H1 (cell line): Measurements from ENCODE around the gene JAG2. TPM values are rescaled to one million over a fixed set of nuclear protein-coding genes. Genes with fewer than 3 reads are reported as not detected.

ENCODE experiments used
- CTCF ChIA-PET: fragments of 300-600 bp; sonication (Branson Sonifier 250); formaldehyde crosslinking; loops from one replicate; lab custom pipeline; 2021; ENCODE audit not compliant: partially characterized antibody; lab: Charles Lee
- POLR2A ChIA-PET: fragments of 300-600 bp; sonication (Branson Sonifier 250); formaldehyde crosslinking; loops from one replicate; lab custom pipeline; 2021; ENCODE audit warnings: inconsistent platforms; ENCODE audit not compliant: partially characterized antibody; lab: Charles Lee
- DNase-seq, 2 experiments: peaks; one replicate each; pipeline versions ENCODE4 v3.0.0 to v3.0.0-alpha.2; 2010 to 2022; ENCODE audit warnings: low spot score in 2 of 2, low read depth in 1 of 2, mixed read lengths in 1 of 2
- FAIRE-seq: peaks from 2 replicates; lab custom pipeline; 2011; peaks lifted over from hg19 to GRCh38; lab: Jason Lieb, UNC
- H2AFZ ChIP-seq: 2 replicates; pipeline ENCODE4 v1.8.1; 2012; ENCODE audit warnings: low read length, inconsistent platforms
- H2AK5ac ChIP-seq: 2 replicates; pipeline ENCODE4 v1.6.1; 2013; ENCODE audit warnings: low read depth, low read length
- H2BK120ac ChIP-seq: replicated peaks from 2 replicates; pipeline ENCODE3; 2013; ENCODE audit warnings: low read depth, low read length, inconsistent platforms
- H2BK12ac ChIP-seq: 2 replicates; pipeline ENCODE4 v1.6.1; 2013; ENCODE audit warnings: low read depth, low read length
- H2BK15ac ChIP-seq: 2 replicates; pipeline ENCODE4 v1.6.1; 2013; ENCODE audit warnings: low read length
- H2BK20ac ChIP-seq: 2 replicates; pipeline ENCODE4 v1.6.1; 2013; ENCODE audit warnings: low read length
- H2BK5ac ChIP-seq: 2 replicates; pipeline ENCODE4 v1.6.1; 2013; ENCODE audit warnings: low read depth, low read length
- H3K14ac ChIP-seq: 2 replicates; pipeline ENCODE4 v1.6.1; 2013; ENCODE audit warnings: inconsistent platforms; ENCODE audit not compliant: insufficient read length
- H3K18ac ChIP-seq: 2 replicates; pipeline ENCODE4 v1.6.1; 2013; ENCODE audit warnings: low read length; ENCODE audit errors: extremely low read depth
- H3K23ac ChIP-seq: 2 replicates; pipeline ENCODE4 v1.6.1; 2013; ENCODE audit warnings: inconsistent platforms; ENCODE audit not compliant: insufficient read length
- H3K23me2 ChIP-seq: 2 replicates; pipeline ENCODE4 v1.6.1; 2013; ENCODE audit warnings: low read depth, low read length
- H3K27ac ChIP-seq: 2 replicates; pipeline ENCODE4 v1.6.1; 2011; ENCODE audit warnings: low read depth, low read length, inconsistent platforms
- H3K27me3 ChIP-seq, 4 experiments: replicated peaks in 1 of 4; 1 replicate in 1 of 4; 2 replicates in 3 of 4; pipeline versions ENCODE4 v1.6.1 to v1.8.1; 2011 to 2013; ENCODE audit warnings: low read length in 3 of 4, mild to moderate bottlenecking in 3 of 4, inconsistent platforms in 2 of 4, mixed read lengths in 2 of 4, moderate library complexity in 1 of 4; ENCODE audit not compliant: control insufficient read depth in 3 of 4, insufficient read depth in 3 of 4; ENCODE audit errors: extremely low read depth in 1 of 4
- H3K36me3 ChIP-seq, 4 experiments: 2 replicates each; pipeline versions ENCODE4 v1.6.1 to v1.8.1; 2011 to 2013; ENCODE audit warnings: mild to moderate bottlenecking in 4 of 4, low read length in 3 of 4, moderate library complexity in 2 of 4, control low read depth in 1 of 4, inconsistent platforms in 1 of 4; ENCODE audit not compliant: insufficient read depth in 4 of 4, control insufficient read depth in 2 of 4
- H3K4ac ChIP-seq: replicated peaks from 2 replicates; pipeline ENCODE3; 2013; ENCODE audit warnings: low read length, low read depth, mixed read lengths, inconsistent platforms; ENCODE audit not compliant: insufficient read length
- H3K4me1 ChIP-seq, 4 experiments: replicated peaks in 1 of 4; 1 replicate in 1 of 4; 2 replicates in 3 of 4; pipeline versions ENCODE4 v1.6.1 to v1.8.1; 2011 to 2013; ENCODE audit warnings: low read length in 3 of 4, inconsistent platforms in 2 of 4, mixed read lengths in 1 of 4; ENCODE audit not compliant: insufficient read depth in 4 of 4, control insufficient read depth in 3 of 4
- H3K4me2 ChIP-seq, 2 experiments: 2 replicates each; pipeline versions ENCODE4 v1.6.1 to v1.8.1; 2011 to 2013; ENCODE audit warnings: low read depth in 2 of 2, low read length in 2 of 2, control low read depth in 1 of 2, inconsistent platforms in 1 of 2, mild to moderate bottlenecking in 1 of 2; ENCODE audit not compliant: insufficient read depth in 1 of 2
- H3K4me3 ChIP-seq, 4 experiments: fragments of 200-600, 300-600 bp in 1 of 4; sonication (generic), shearing (Covaris generic), sonication (Bioruptor Twin) in 1 of 4; 2 replicates each; pipeline versions ENCODE4 v1.5.1 to v1.8.1; 2011 to 2016; ENCODE audit warnings: low read length in 4 of 4, low read depth in 3 of 4, control low read depth in 2 of 4, inconsistent platforms in 2 of 4, mild to moderate bottlenecking in 2 of 4, mixed read lengths in 1 of 4, moderate library complexity in 1 of 4; ENCODE audit not compliant: insufficient read depth in 2 of 4; ENCODE audit errors: extremely low read depth in 1 of 4
- H3K56ac ChIP-seq: replicated peaks from 2 replicates; pipeline ENCODE3; 2013; ENCODE audit warnings: low read depth, mild to moderate bottlenecking, mixed read lengths, low read length, inconsistent platforms; ENCODE audit not compliant: insufficient read length
- H3K79me1 ChIP-seq: 2 replicates; pipeline ENCODE4 v1.6.1; 2013; ENCODE audit warnings: low read depth, low read length, control low read depth
- H3K79me2 ChIP-seq, 2 experiments: 2 replicates each; pipeline versions ENCODE4 v1.6.1 to v1.8.1; 2012 to 2013; ENCODE audit warnings: low read length in 2 of 2, mild to moderate bottlenecking in 2 of 2, inconsistent platforms in 1 of 2; ENCODE audit not compliant: insufficient read depth in 2 of 2, control insufficient read depth in 1 of 2
- H3K9ac ChIP-seq, 4 experiments: replicated peaks in 1 of 4; 1 replicate in 1 of 4; 2 replicates in 3 of 4; pipeline versions ENCODE4 v1.6.1 to v1.8.1; 2011 to 2013; ENCODE audit warnings: low read depth in 3 of 4, low read length in 3 of 4, control low read depth in 2 of 4, mild to moderate bottlenecking in 2 of 4, moderate library complexity in 2 of 4, inconsistent platforms in 1 of 4; ENCODE audit errors: extremely low read depth in 1 of 4
- H3K9me3 ChIP-seq, 2 experiments: 2 replicates each; pipeline versions ENCODE4 v1.6.1 to v1.8.1; 2012 to 2013; ENCODE audit warnings: mild to moderate bottlenecking in 2 of 2, moderate library complexity in 2 of 2, control low read depth in 1 of 2, inconsistent platforms in 1 of 2, low read depth in 1 of 2, low read length in 1 of 2, mixed read lengths in 1 of 2; ENCODE audit not compliant: insufficient read depth in 2 of 2
- H4K20me1 ChIP-seq, 2 experiments: replicated peaks in 1 of 2; 2 replicates each; pipeline versions ENCODE3 to v1.8.1; 2011 to 2013; ENCODE audit warnings: inconsistent platforms in 2 of 2, low read length in 2 of 2, mild to moderate bottlenecking in 1 of 2; ENCODE audit not compliant: insufficient read depth in 2 of 2, control insufficient read depth in 1 of 2
- H4K5ac ChIP-seq: 2 replicates; pipeline ENCODE4 v1.6.1; 2013; ENCODE audit warnings: low read length, low read depth, mixed read lengths, inconsistent platforms; ENCODE audit not compliant: insufficient read length
- H4K8ac ChIP-seq: 2 replicates; pipeline ENCODE4 v1.8.0; 2013; ENCODE audit warnings: mild to moderate bottlenecking, moderate library complexity, low read length, inconsistent platforms; ENCODE audit not compliant: insufficient read depth; ENCODE audit errors: extremely low read depth
- H4K91ac ChIP-seq: replicated peaks from 2 replicates; pipeline ENCODE3; 2013; ENCODE audit warnings: low read length, mixed read lengths, inconsistent platforms; ENCODE audit not compliant: insufficient read length
- GABPA ChIP-seq: IDR thresholded peaks from 2 replicates; pipeline ENCODE4 v1.6.1; 2011; ENCODE audit warnings: mild to moderate bottlenecking, low read length, moderate library complexity, borderline replicate concordance; ENCODE audit not compliant: insufficient read depth
- RFX5 ChIP-seq: IDR thresholded peaks from 2 replicates; pipeline ENCODE4 v1.6.1; 2011; ENCODE audit warnings: low read depth, low read length, improper control_type of control experiment, borderline replicate concordance
- RXRA ChIP-seq: IDR thresholded peaks from 2 replicates; pipeline ENCODE4 v1.6.1; 2011; ENCODE audit warnings: low read depth, mild to moderate bottlenecking, low read length, moderate library complexity; ENCODE audit not compliant: insufficient read depth
- SUZ12 ChIP-seq: fragments of 200-600 bp; sonication (generic); IDR thresholded peaks from 2 replicates; pipeline ENCODE4 v1.6.1; 2012; ENCODE audit warnings: mild to moderate bottlenecking, inconsistent platforms, low read length, moderate library complexity, mixed read lengths
- WGBS, 2 experiments: shearing (Covaris generic) in 1 of 2; methylation state at CpG; one replicate each; pipeline versions ENCODE4 v1.1.6 to v1.1.7; 2013 to 2015; ENCODE audit warnings: low lambda C conversion rate in 2 of 2, mixed read lengths in 2 of 2, inconsistent platforms in 1 of 2, low coverage in 1 of 2, missing lambda C conversion rate in 1 of 2; ENCODE audit not compliant: insufficient replicate concordance in 2 of 2, insufficient coverage in 1 of 2, insufficient read length in 1 of 2; ENCODE audit errors: extremely low coverage in 1 of 2, missing lambda C conversion rate in 1 of 2; 5-methylcytosine and 5-hydroxymethylcytosine counted together
- polyA plus RNA-seq, 7 experiments: library from polyadenylated mRNA; depleted of rRNA in 3 of 7; stranded (reverse) in 5 of 7; unstranded in 2 of 7; fragments of >200 nt in 5 of 7; fragments of 200-250 nt in 2 of 7; gene quantifications; 1 replicate in 5 of 7; 2 replicates in 1 of 7; 4 replicates in 1 of 7; pipeline versions ENCODE4 v1.2.1 to v1.2.3, GENCODE V29; 2011 to 2013; ENCODE audit warnings: missing spikeins in 2 of 7, mixed read lengths in 2 of 7
- total RNA-seq: library from RNA; stranded (reverse); fragmentation: NEBNext Ultra II Directional; extraction: Animal tissue kit (Norgen Biotek cat#: 25700); gene quantifications from 2 replicates; pipeline ENCODE4 v1.2.1, GENCODE V29; 2021

Gene JAG2
- total and polyA plus RNA-seq, 2 of the 8 experiments (the other 6 are each of a cell fraction or from before 2014, with no cell fraction given), result 2.8 to 6.2 TPM

DNA sequence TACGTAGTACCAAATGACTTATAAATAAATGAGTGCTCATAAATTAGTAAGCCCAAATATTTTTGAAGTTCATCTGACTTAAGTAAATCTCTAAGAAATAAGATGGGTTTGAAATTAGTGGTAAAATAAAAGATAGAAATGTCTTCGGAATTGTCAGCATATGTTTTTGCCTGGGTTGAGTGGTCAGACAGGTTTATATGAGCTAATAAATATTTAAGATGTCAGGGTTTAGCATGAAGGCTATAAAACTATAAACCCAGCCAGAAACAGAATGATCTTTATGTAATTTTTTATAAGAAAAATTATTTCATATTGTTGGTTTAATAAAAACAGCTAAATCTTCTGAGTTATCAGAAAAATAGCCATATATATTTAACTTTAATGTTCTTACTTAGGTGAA is 37.3 kb downstream of the JAG2 start:
- no peaks in the 10 kb centered on the region for H3K79me1 ChIP-seq

More for the DNA sequence above, 37.3 kb downstream of the JAG2 start:
- Histone ChIP-seq H4K5ac (no peak overlapping the region), H2BK120ac (no peak overlapping the region), H3K36me3 (no peaks in the 10 kb centered on the region), H3K14ac (no peak overlapping the region), H3K18ac (no peak overlapping the region), H2AFZ (no peak overlapping the region), H4K20me1 (no peaks in the 10 kb centered on the region), H3K4me2 (no peak overlapping the region), H2BK5ac (no peak overlapping the region), H4K91ac (no peak overlapping the region), H3K56ac (no peak overlapping the region), H3K27me3 (no peaks in the 10 kb centered on the region; a peak in 1 of 7 replicates), H3K23ac (no peak overlapping the region), H4K8ac (no peak overlapping the region), H3K4me3 (no peak overlapping the region), H3K4ac (no peak overlapping the region), H3K79me2 (no peaks in the 10 kb centered on the region), H2BK15ac (no peak overlapping the region), H2BK12ac (no peak overlapping the region), H3K27ac (no peak overlapping the region), H3K23me2 (no peaks in the 10 kb centered on the region), H3K9ac (no peak overlapping the region), H3K4me1 (peaks cover 0 to under 1% (median 0%) of the 10 kb centered on the region in 4 experiments; a peak in 1 of 7 replicates), H2AK5ac (no peak overlapping the region), H2BK20ac (no peak overlapping the region), H3K9me3 (peaks cover 2 to 3% of the 10 kb centered on the region in 2 experiments; a peak in 1 of 4 replicates)
- WGBS, 2 experiments, result 81% methylated on average over 2 of the region's 2 CpGs; no CpG with 5 or more reads in 1 of the 2 experiments
- TF ChIP-seq RFX5 (no peak), GABPA (no peak), RXRA (no peak), SUZ12 (no peak)
- FAIRE-seq (no peak), DNase-seq (no peak)
- CTCF ChIA-PET, result interaction anchor here (0.6 kb wide), 1 partner anchor 159 kb away, joined by 3 read pairs; no protein-coding TSS in a partner anchor
- POLR2A ChIA-PET, result no interaction called here
